Trophoblast cell (in vitro differentiated cells and primary cell): ENCODE data around the gene SPINK14.

ENCODE experiments used
- DNase-seq, 2 donors: peaks; one replicate each; pipeline ENCODE4 v3.0.0-alpha.2; 2016
- H2AFZ ChIP-seq: 2 replicates; pipeline ENCODE4 v1.6.1; 2013; ENCODE audit warnings: low read length, moderate library complexity, mild to moderate bottlenecking; ENCODE audit not compliant: insufficient read depth, poor library complexity
- H2AK5ac ChIP-seq: 2 replicates; pipeline ENCODE4 v1.6.1; 2013; ENCODE audit warnings: mild to moderate bottlenecking, low read length
- H2BK120ac ChIP-seq: 2 replicates; pipeline ENCODE4 v1.6.1; 2013; ENCODE audit warnings: low read length, mild to moderate bottlenecking, moderate library complexity; ENCODE audit not compliant: insufficient read depth, poor library complexity
- H2BK12ac ChIP-seq: 2 replicates; pipeline ENCODE4 v1.6.1; 2013; ENCODE audit warnings: mild to moderate bottlenecking, low read length, moderate library complexity
- H2BK5ac ChIP-seq: 2 replicates; pipeline ENCODE4 v1.6.1; 2013; ENCODE audit warnings: low read length, low read depth, moderate library complexity, mild to moderate bottlenecking; ENCODE audit not compliant: poor library complexity
- H3K14ac ChIP-seq: 2 replicates; pipeline ENCODE4 v1.6.1; 2013; ENCODE audit warnings: mild to moderate bottlenecking, low read length
- H3K18ac ChIP-seq: 2 replicates; pipeline ENCODE4 v1.6.1; 2013; ENCODE audit warnings: mild to moderate bottlenecking, low read length
- H3K23ac ChIP-seq: 2 replicates; pipeline ENCODE4 v1.6.1; 2013; ENCODE audit warnings: low read length
- H3K27ac ChIP-seq: 2 replicates; pipeline ENCODE4 v1.5.1; 2013; ENCODE audit warnings: low read depth, mild to moderate bottlenecking, inconsistent platforms, low read length, moderate library complexity
- H3K27me3 ChIP-seq: 2 replicates; pipeline ENCODE4 v1.6.1; 2013; ENCODE audit warnings: inconsistent platforms, mild to moderate bottlenecking, low read length, moderate library complexity; ENCODE audit not compliant: insufficient read depth
- H3K36me3 ChIP-seq, 2 experiments: 1 replicate in 1 of 2; 2 replicates in 1 of 2; pipeline ENCODE4 v1.6.1; 2013; ENCODE audit warnings: low read length in 2 of 2, mild to moderate bottlenecking in 2 of 2, moderate library complexity in 1 of 2; ENCODE audit not compliant: insufficient read depth in 2 of 2, control insufficient read depth in 1 of 2
- H3K4ac ChIP-seq: 2 replicates; pipeline ENCODE4 v1.6.1; 2013; ENCODE audit warnings: low read depth, mild to moderate bottlenecking, low read length, moderate library complexity
- H3K4me1 ChIP-seq, 2 experiments: 1 replicate in 1 of 2; 2 replicates in 1 of 2; pipeline ENCODE4 v1.6.1; 2013; ENCODE audit warnings: low read length in 2 of 2, mild to moderate bottlenecking in 2 of 2, moderate library complexity in 1 of 2; ENCODE audit not compliant: insufficient read depth in 2 of 2, control insufficient read depth in 1 of 2
- H3K4me2 ChIP-seq: 2 replicates; pipeline ENCODE4 v1.6.1; 2013; ENCODE audit warnings: inconsistent platforms, mild to moderate bottlenecking, low read length, moderate library complexity
- H3K4me3 ChIP-seq: 2 replicates; pipeline ENCODE4 v1.5.1; 2013; ENCODE audit warnings: mild to moderate bottlenecking, low read depth, low read length, inconsistent platforms
- H3K79me1 ChIP-seq: one replicate; pipeline ENCODE4 v1.6.1; 2013; ENCODE audit warnings: low read length
- H3K79me2 ChIP-seq: 2 replicates; pipeline ENCODE4 v1.6.1; 2013; ENCODE audit warnings: low read length, mild to moderate bottlenecking; ENCODE audit not compliant: control insufficient read depth, insufficient read depth, poor library complexity
- H3K9ac ChIP-seq: 2 replicates; pipeline ENCODE4 v1.6.1; 2013; ENCODE audit warnings: mild to moderate bottlenecking, low read length
- H3K9me3 ChIP-seq: 2 replicates; pipeline ENCODE4 v1.6.1; 2013; ENCODE audit warnings: low read depth, mild to moderate bottlenecking, control low read depth, inconsistent platforms, low read length; ENCODE audit not compliant: insufficient read depth
- H4K12ac ChIP-seq: 2 replicates; pipeline ENCODE4 v1.6.1; 2013; ENCODE audit warnings: low read depth, mild to moderate bottlenecking, low read length, moderate library complexity
- H4K8ac ChIP-seq: 2 replicates; pipeline ENCODE4 v1.6.1; 2013; ENCODE audit warnings: low read depth, mild to moderate bottlenecking, low read length, moderate library complexity
- H4K91ac ChIP-seq: one replicate; pipeline ENCODE4 v1.6.1; 2013; ENCODE audit warnings: low read depth, mild to moderate bottlenecking, low read length, moderate library complexity
- WGBS: extraction: QIAGEN DNeasy Blood & Tissue Kit; methylation state at CpG from one replicate; pipeline ENCODE4 v1.1.7; 2013; ENCODE audit warnings: missing lambda C conversion rate; ENCODE audit not compliant: insufficient read length, insufficient coverage; ENCODE audit errors: extremely low coverage; 5-methylcytosine and 5-hydroxymethylcytosine counted together

The SPINK14 gene

DNA sequence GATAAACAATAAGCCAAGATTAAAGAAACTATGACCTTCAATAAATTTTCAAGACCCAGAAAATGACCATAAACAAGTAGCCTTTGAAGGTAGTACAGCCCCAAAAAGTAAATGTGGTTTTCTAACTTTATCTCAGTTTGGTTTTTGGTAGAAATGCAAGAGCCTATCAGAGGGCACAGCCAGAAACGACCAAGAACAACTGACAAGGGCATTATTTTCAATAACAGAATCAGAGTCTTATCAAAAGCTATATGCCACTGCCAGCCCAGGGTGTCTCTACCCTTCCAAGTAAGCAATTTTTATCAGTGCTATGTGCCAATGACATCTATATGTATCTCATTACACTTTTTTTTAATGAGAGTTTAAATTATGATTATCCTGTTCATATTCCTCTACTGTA is 22.7 kb downstream of the SPINK14 start:
- Histone ChIP-seq H3K18ac (no peak overlapping the region), H3K14ac (no peak overlapping the region), H2AFZ (no peak overlapping the region)

DNA sequence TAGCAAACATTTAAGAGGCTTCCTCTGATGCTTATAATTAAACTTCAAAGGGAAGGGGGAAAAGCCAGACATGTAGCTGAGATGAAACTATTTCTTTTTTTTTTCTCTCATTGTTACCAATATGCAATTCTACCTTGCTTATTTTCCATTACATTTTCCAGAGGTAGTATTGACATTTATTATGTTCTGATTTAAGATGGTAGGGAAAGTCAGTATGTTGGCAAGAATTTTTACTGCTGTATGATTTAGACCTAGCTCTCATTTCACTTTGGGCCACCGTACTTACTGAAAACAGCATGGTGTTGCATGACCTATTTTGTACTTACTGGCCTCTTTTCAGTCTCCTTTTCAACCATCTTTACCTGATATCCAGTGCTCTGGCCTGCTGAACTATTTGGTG is 24.9 kb downstream of the SPINK14 start:
- H2AK5ac ChIP-seq: no peak overlapping the region
- H2BK120ac ChIP-seq: no peak overlapping the region
- no peak overlapping the region for H4K12ac ChIP-seq
- H3K27ac ChIP-seq: no peak overlapping the region
- no CpG with 5 or more reads among the region's 1 CpG for WGBS
- H2AFZ ChIP-seq: no peak overlapping the region
- H4K91ac ChIP-seq: no peak overlapping the region
- H3K27me3 ChIP-seq: no peaks in the 10 kb centered on the region
- H3K9ac ChIP-seq: no peak overlapping the region
- DNase-seq: no peak
- no peak overlapping the region for H3K4ac ChIP-seq
- no peak overlapping the region for H4K8ac ChIP-seq
- H2BK5ac ChIP-seq: no peak overlapping the region
- no peaks in the 10 kb centered on the region for H3K9me3 ChIP-seq
- H3K4me2 ChIP-seq: no peak overlapping the region
- no peaks in the 10 kb centered on the region for H3K4me1 ChIP-seq
- no peaks in the 10 kb centered on the region for H3K79me2 ChIP-seq
- no peaks in the 10 kb centered on the region for H3K79me1 ChIP-seq
- H2BK12ac ChIP-seq: no peak overlapping the region
- H3K36me3 ChIP-seq: no peaks in the 10 kb centered on the region
- H3K23ac ChIP-seq: no peak overlapping the region
- H3K14ac ChIP-seq: no peak overlapping the region
- H3K18ac ChIP-seq: no peak overlapping the region
- H3K4me3 ChIP-seq: no peak overlapping the region

More for the DNA sequence above, 22.7 kb downstream of the SPINK14 start:
- Histone ChIP-seq H3K9me3 (no peaks in the 10 kb centered on the region), H2AK5ac (no peak overlapping the region), H3K4ac (no peak overlapping the region), H3K27me3 (no peaks in the 10 kb centered on the region), H3K79me2 (no peaks in the 10 kb centered on the region), H4K8ac (no peak overlapping the region), H4K91ac (no peak overlapping the region), H2BK5ac (no peak overlapping the region), H3K4me1 (no peaks in the 10 kb centered on the region), H2BK120ac (no peak overlapping the region), H4K12ac (no peak overlapping the region), H2BK12ac (no peak overlapping the region), H3K4me2 (no peak overlapping the region), H3K79me1 (no peaks in the 10 kb centered on the region), H3K4me3 (no peak overlapping the region), H3K23ac (no peak overlapping the region), H3K36me3 (no peaks in the 10 kb centered on the region), H3K9ac (no peak overlapping the region), H3K27ac (no peak overlapping the region)
- no CpG with 5 or more reads among the region's 1 CpG for WGBS
- DNase-seq: no peak

DNA sequence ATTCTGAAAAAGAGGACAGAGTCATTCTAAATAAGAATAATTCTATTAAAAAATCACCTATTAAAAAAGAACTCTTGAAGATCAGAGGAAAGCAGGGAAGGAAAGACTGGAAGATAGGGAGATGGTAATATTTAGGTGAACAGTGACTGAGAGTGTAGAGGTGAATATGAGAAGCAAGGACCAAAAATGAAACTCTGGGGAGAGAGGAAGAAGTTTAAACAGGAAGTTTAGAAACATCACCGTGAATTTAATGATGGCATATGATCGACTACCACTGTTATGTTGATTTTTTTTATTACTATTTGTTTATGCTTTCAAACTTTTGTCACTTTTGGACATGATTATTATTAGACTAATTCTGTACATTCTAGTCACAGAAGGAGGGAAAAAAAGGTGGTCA is 32.8 kb downstream of the SPINK14 start:
- Histone ChIP-seq H2AK5ac (no peak overlapping the region), H2BK120ac (no peak overlapping the region), H3K79me1 (no peaks in the 10 kb centered on the region), H2AFZ (no peak overlapping the region), H2BK5ac (no peak overlapping the region), H3K4me2 (no peak overlapping the region), H3K36me3 (no peaks in the 10 kb centered on the region), H3K27me3 (no peaks in the 10 kb centered on the region), H3K9ac (no peak overlapping the region), H3K18ac (no peak overlapping the region), H3K27ac (no peak overlapping the region), H4K8ac (no peak overlapping the region), H3K4me1 (no peaks in the 10 kb centered on the region), H2BK12ac (no peak overlapping the region), H3K9me3 (no peaks in the 10 kb centered on the region), H4K91ac (no peak overlapping the region), H4K12ac (no peak overlapping the region), H3K14ac (no peak overlapping the region), H3K4me3 (no peak overlapping the region), H3K79me2 (no peaks in the 10 kb centered on the region), H3K4ac (no peak overlapping the region), H3K23ac (no peak overlapping the region)
- DNase-seq: no peak
- WGBS: no CpG with 5 or more reads among the region's 2 CpGs

DNA sequence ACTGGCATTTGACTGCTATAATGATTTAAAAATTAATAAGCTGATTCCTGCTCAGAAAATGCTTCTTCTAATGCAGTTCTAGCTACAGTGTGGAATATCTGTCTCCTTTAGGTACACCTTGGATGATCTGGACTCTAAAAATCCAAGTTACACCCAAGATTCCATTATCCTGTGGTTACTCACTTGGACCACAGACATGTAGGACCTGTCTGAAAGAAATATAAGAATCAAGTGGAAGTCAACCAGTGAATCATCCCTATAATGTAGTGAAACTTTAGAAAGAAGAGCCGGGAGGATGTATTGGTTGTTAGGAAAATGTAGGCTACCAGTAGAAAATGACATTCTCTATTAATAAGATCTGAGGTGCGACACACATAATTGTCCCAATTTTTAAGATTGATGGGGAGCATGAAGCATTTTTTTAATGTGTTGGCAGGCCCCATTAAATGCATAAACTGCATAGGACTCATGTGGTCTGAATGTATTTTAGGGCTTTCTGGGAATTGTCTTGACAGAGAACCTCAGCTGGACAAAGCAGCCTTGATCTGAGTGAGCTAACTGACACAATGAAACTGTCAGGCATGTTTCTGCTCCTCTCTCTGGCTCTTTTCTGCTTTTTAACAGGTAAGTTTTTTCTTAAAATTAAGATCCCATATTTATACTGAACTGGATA is 34.3 kb downstream of the SPINK14 start, which contains the start of gene SPINK6:
TSS of gene SPINK6 (plus strand) at position 512 of the 673 bp plus-strand sequence. CDS start at position 567, 55 bp downstream.
- no peak within 1 kb of the TSS for H3K4me2 ChIP-seq
- no peak within 1 kb of the TSS for H2AK5ac ChIP-seq
- H3K79me2 ChIP-seq: no peaks in the 10 kb centered on the region
- H3K4ac ChIP-seq: no peak within 1 kb of the TSS
- no peak within 1 kb of the TSS for H2AFZ ChIP-seq
- H3K9ac ChIP-seq: no peak within 1 kb of the TSS
- no peak within 1 kb of the TSS for H3K18ac ChIP-seq
- H3K27me3 ChIP-seq: no peaks in the 10 kb centered on the region
- H3K4me1 ChIP-seq: no peaks in the 10 kb centered on the region
- no peak for DNase-seq
- no peak within 1 kb of the TSS for H2BK120ac ChIP-seq
- H4K12ac ChIP-seq: no peak within 1 kb of the TSS
- no peak within 1 kb of the TSS for H4K8ac ChIP-seq
- H4K91ac ChIP-seq: no peak within 1 kb of the TSS
- H3K9me3 ChIP-seq: no peaks in the 10 kb centered on the region
- H2BK12ac ChIP-seq: no peak within 1 kb of the TSS
- H3K14ac ChIP-seq: no peak within 1 kb of the TSS
- no peak within 1 kb of the TSS for H3K23ac ChIP-seq
- no CpG with 5 or more reads among the region's 2 CpGs for WGBS
- H3K27ac ChIP-seq: no peak within 1 kb of the TSS
- H3K79me1 ChIP-seq: no peaks in the 10 kb centered on the region
- H3K36me3 ChIP-seq: no peaks in the 10 kb centered on the region
- no peak within 1 kb of the TSS for H2BK5ac ChIP-seq
- no peak within 1 kb of the TSS for H3K4me3 ChIP-seq
